Testis (tissue), 2 donors: ENCODE measurements around the gene PTPRN2.

Experiments used
- POLR2A ChIP-seq: fragments of 450-650 bp; IDR thresholded peaks from one replicate; pipeline ENCODE4 v1.6.1; 2017; ENCODE audit warnings: antibody characterized with exemption, mild to moderate bottlenecking, moderate library complexity
- TF ChIP-seq, protein P1 (sequence below), 3 experiments: fragments of 450-650 bp in 2 of 3; fragments of 200-600 bp in 1 of 3; sonication (generic) in 1 of 3; IDR thresholded peaks; one replicate each; pipeline ENCODE4 v1.5.1; 2016 to 2019; ENCODE audit warnings: antibody characterized with exemption in 3 of 3, mild to moderate bottlenecking in 2 of 3, moderate library complexity in 1 of 3

DNA sequence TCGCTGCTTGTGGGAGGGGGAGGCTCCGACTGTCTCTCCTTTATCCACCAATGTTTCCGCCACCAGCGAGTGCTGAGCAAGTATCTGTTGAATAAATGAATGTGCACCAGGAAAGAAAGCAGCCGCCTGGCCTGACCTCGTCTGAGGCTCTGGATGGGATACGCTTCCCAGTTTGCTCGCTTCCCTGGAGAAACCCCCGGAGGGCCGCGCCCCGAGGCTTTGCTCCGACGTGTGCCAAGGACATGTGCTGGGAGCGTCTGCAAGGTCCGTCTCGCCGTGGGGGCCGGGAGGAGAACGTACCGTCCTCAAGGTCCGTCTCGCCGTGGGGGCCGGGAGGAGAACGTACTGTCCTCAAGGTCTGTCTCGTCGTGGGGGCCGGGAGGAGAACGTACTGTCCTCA is 714.4 kb downstream of the PTPRN2 start:
- TF ChIP-seq, protein P1, sequence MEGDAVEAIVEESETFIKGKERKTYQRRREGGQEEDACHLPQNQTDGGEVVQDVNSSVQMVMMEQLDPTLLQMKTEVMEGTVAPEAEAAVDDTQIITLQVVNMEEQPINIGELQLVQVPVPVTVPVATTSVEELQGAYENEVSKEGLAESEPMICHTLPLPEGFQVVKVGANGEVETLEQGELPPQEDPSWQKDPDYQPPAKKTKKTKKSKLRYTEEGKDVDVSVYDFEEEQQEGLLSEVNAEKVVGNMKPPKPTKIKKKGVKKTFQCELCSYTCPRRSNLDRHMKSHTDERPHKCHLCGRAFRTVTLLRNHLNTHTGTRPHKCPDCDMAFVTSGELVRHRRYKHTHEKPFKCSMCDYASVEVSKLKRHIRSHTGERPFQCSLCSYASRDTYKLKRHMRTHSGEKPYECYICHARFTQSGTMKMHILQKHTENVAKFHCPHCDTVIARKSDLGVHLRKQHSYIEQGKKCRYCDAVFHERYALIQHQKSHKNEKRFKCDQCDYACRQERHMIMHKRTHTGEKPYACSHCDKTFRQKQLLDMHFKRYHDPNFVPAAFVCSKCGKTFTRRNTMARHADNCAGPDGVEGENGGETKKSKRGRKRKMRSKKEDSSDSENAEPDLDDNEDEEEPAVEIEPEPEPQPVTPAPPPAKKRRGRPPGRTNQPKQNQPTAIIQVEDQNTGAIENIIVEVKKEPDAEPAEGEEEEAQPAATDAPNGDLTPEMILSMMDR (IDR thresholded peaks at IDR 0.05), result no peak
- TF ChIP-seq POLR2A, result no peak
